ACC112 (cell line): ENCODE data around the gene S100A11.
A peak's percentile ranks its signal among the peaks of the same experiment; 100 is the strongest.

Experiments
- H2AFZ ChIP-seq: fragments of 200-600 bp; sonication (generic); one replicate; pipeline ENCODE4 v1.6.0; 2017; ENCODE audit warnings: antibody characterized with exemption, low read length; ENCODE audit not compliant: unreplicated experiment
- H3K27ac ChIP-seq: fragments of 200-600 bp; sonication (generic); 2 replicates; pipeline ENCODE4 v1.5.1; 2014; ENCODE audit warnings: low read depth, mild to moderate bottlenecking, antibody characterized with exemption, low read length, moderate library complexity
- H3K27me3 ChIP-seq: fragments of 200-600 bp; sonication (generic); 2 replicates; pipeline ENCODE4 v1.6.1; 2014; ENCODE audit warnings: mild to moderate bottlenecking, antibody characterized with exemption, low read length, moderate library complexity, mixed read lengths; ENCODE audit not compliant: insufficient read depth
- H3K36me3 ChIP-seq: fragments of 200-600 bp; sonication (generic); 2 replicates; pipeline ENCODE4 v1.6.1; 2016; ENCODE audit warnings: mild to moderate bottlenecking, antibody characterized with exemption, low read length, moderate library complexity, mixed read lengths; ENCODE audit not compliant: insufficient read depth
- H3K4me1 ChIP-seq: fragments of 200-600 bp; sonication (generic); one replicate; pipeline ENCODE4 v1.6.1; 2016; ENCODE audit warnings: low read length, mixed read lengths; ENCODE audit not compliant: insufficient read depth, unreplicated experiment, control insufficient read depth
- H3K4me3 ChIP-seq: fragments of 200-600 bp; sonication (generic); 2 replicates; pipeline ENCODE4 v1.5.1; 2014; ENCODE audit warnings: mild to moderate bottlenecking, low read depth, low read length
- H3K79me2 ChIP-seq: fragments of 200-600 bp; sonication (generic); one replicate; pipeline ENCODE4 v1.6.0; 2016; ENCODE audit warnings: low read length; ENCODE audit not compliant: control insufficient read depth, unreplicated experiment, insufficient read depth

The S100A11 gene

GRCh38 chr1:152002960-152003359 lies 33.8 kb downstream of the S100A11 start:
- Histone ChIP-seq H3K36me3 (no peaks in the 10 kb centered on the region), H3K4me1 (peaks cover 10% of the 10 kb centered on the region), H3K79me2 (no peaks in the 10 kb centered on the region), H3K4me3 (no peak overlapping the region), H2AFZ (no peak overlapping the region), H3K27me3 (peaks cover 3% of the 10 kb centered on the region; the same call in 1 of the 2 replicates), H3K27ac (no peak overlapping the region)

GRCh38 chr1:152001631-152002584 lies 34.9 kb downstream of the S100A11 start:
- H3K27me3 ChIP-seq: no peaks in the 10 kb centered on the region
- H3K36me3 ChIP-seq: no peaks in the 10 kb centered on the region
- peak overlapping the region; percentile 47; the same call in 1 of the 2 replicates for H3K4me3 ChIP-seq
- no peaks in the 10 kb centered on the region for H3K79me2 ChIP-seq
- peak overlapping the region; percentile 60 for H2AFZ ChIP-seq
- peaks cover 10% of the 10 kb centered on the region for H3K4me1 ChIP-seq
- H3K27ac ChIP-seq: peak overlapping the region; percentile 73

- Histone ChIP-seq H2AFZ (peak overlapping the region; percentile 60), H3K79me2 (no peaks in the 10 kb centered on the region), H3K4me3 (peak overlapping the region; percentile 47; the same call in 1 of the 2 replicates), H3K27ac (peak overlapping the region; percentile 73), H3K36me3 (no peaks in the 10 kb centered on the region), H3K4me1 (peaks cover 10% of the 10 kb centered on the region), H3K27me3 (no peaks in the 10 kb centered on the region)
These were observed 35.7 kb downstream of the S100A11 start for GRCh38 chr1:152000964-152001630.

GRCh38 chr1:151998611-151999362 lies 38.0 kb downstream of the S100A11 start:
- Histone ChIP-seq H3K27me3 (no peaks in the 10 kb centered on the region), H3K4me1 (peaks cover 26% of the 10 kb centered on the region), H3K27ac (no peak overlapping the region), H3K4me3 (no peak overlapping the region), H3K36me3 (no peaks in the 10 kb centered on the region), H3K79me2 (no peaks in the 10 kb centered on the region), H2AFZ (no peak overlapping the region)

GRCh38 chr1:151997284-151997570 lies 39.6 kb downstream of the S100A11 start:
- Histone ChIP-seq H3K36me3 (no peaks in the 10 kb centered on the region), H3K4me3 (no peak overlapping the region), H3K27me3 (no peaks in the 10 kb centered on the region), H3K4me1 (peaks cover 26% of the 10 kb centered on the region), H3K27ac (no peak overlapping the region), H2AFZ (no peak overlapping the region), H3K79me2 (peaks cover 5% of the 10 kb centered on the region)

- no peak overlapping the region for H3K4me3 ChIP-seq
- peak overlapping the region; percentile 93 for H3K27ac ChIP-seq
These were observed 41.0 kb downstream of the S100A11 start for GRCh38 chr1:151995774-151996173.

GRCh38 chr1:151994956-151995355 lies 41.8 kb downstream of the S100A11 start:
- Histone ChIP-seq H3K36me3 (no peaks in the 10 kb centered on the region), H3K4me3 (peak overlapping the region; percentile 12; the same call in 1 of the 2 replicates), H3K27me3 (no peaks in the 10 kb centered on the region), H3K27ac (peak overlapping the region; percentile 93), H2AFZ (no peak overlapping the region), H3K79me2 (peaks cover 27% of the 10 kb centered on the region), H3K4me1 (peaks cover 32% of the 10 kb centered on the region)

More at GRCh38 chr1:151995774-151996173, 41.0 kb downstream of the S100A11 start:
- H2AFZ ChIP-seq: no peak overlapping the region
- peaks cover 19% of the 10 kb centered on the region for H3K79me2 ChIP-seq
- no peaks in the 10 kb centered on the region for H3K27me3 ChIP-seq
- peaks cover 27% of the 10 kb centered on the region for H3K4me1 ChIP-seq
- H3K36me3 ChIP-seq: no peaks in the 10 kb centered on the region

- H3K27me3 ChIP-seq: no peaks in the 10 kb centered on the region
- peak within 1 kb of the TSS; percentile 81 for H3K4me3 ChIP-seq
- peak within 1 kb of the TSS; percentile 93 for H3K27ac ChIP-seq
- H2AFZ ChIP-seq: no peak within 1 kb of the TSS
- H3K36me3 ChIP-seq: no peaks in the 10 kb centered on the region
- H3K4me1 ChIP-seq: peaks cover 41% of the 10 kb centered on the region
- H3K79me2 ChIP-seq: peaks cover 30% of the 10 kb centered on the region
These were observed 42.9 kb downstream of the S100A11 start, which contains the start of gene S100A10 for GRCh38 chr1:151993734-151994496. S100A10 (minus strand) TSS chr1:151993859; CDS start chr1:151986230, 7,629 bp downstream.

- no peaks in the 10 kb centered on the region for H3K27me3 ChIP-seq
- H2AFZ ChIP-seq: no peak overlapping the region
- H3K27ac ChIP-seq: peak overlapping the region; percentile 93
- peaks cover 47% of the 10 kb centered on the region for H3K4me1 ChIP-seq
- H3K36me3 ChIP-seq: no peaks in the 10 kb centered on the region
- peaks cover 32% of the 10 kb centered on the region for H3K79me2 ChIP-seq
- H3K4me3 ChIP-seq: peak overlapping the region; percentile 81
These were observed 43.6 kb downstream of the S100A11 start for GRCh38 chr1:151993084-151993733.
